Measurements from ENCODE around the gene TPSD1.

The TPSD1 gene

GRCh38 chr16:1301562-1301961, 45.7 kb downstream of the TPSD1 start:
- no peak for DNase-seq

- no peak for DNase-seq
These were observed 50.0 kb downstream of the TPSD1 start for GRCh38 chr16:1305823-1306222.

GRCh38 chr16:1306334-1306733, 50.5 kb downstream of the TPSD1 start:
- DNase-seq: no peak

- no peak for DNase-seq
These were observed 52.4 kb downstream of the TPSD1 start for GRCh38 chr16:1308036-1308976.

Data from NCI-H1092 (cell line).